Measurements from ENCODE around the gene KRT32. TPM values are rescaled to one million over a fixed set of nuclear protein-coding genes. Genes with fewer than 3 reads are reported as not detected.

KRT32 gene
- total RNA-seq, 4 donors from 2014 or later = 0.41 TPM; not detected in 3

DNA sequence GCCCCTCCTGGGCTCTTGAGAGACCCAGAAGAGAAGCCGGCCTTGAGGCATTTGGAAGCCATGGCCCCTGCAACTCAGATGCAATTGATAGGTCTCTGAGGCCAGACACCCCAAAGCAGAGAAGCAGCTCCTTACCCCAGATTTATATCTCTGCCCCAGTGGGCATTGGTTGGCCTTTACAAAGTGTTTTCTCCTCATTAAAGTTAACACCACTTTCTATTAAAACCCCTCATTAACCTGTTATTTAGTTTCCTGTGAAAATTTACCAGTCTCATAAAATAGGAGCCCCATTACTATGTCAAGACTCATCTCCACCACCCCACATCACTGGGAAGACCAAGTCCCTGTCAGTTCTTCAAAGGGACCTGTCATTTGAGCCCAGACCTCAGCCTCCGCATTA, 13.8 kb upstream of the KRT32 start, which contains the start of gene KRT35:
Gene KRT35 (minus strand): TSS at position 116 of the 400 bp plus-strand sequence. CDS start 54 bp downstream, at position 62.
- H3K27ac ChIP-seq = no peak within 1 kb of the TSS

DNA sequence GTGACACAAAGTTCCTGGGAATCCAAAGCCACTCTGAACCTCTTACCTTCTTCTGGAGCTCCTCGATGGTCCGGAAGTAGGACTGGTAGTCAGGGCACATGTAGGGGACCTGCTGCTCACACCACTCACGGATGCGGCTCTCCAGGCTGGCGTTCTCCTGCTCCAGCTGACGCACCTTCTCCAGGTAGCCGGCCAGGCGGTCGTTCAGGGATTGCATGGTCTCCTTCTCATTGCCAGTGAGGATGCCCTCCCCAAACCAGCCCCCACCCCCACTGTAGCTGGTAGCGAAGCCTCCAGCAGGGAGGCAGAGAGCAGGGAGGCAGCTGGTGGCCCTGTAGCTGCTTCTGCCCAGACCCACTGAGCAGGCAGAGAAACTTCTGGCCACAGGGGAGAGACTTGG, 13.4 kb upstream of the KRT32 start:
- H3K4me1 ChIP-seq = no peaks in the 10 kb centered on the region
- TF ChIP-seq, protein P1, sequence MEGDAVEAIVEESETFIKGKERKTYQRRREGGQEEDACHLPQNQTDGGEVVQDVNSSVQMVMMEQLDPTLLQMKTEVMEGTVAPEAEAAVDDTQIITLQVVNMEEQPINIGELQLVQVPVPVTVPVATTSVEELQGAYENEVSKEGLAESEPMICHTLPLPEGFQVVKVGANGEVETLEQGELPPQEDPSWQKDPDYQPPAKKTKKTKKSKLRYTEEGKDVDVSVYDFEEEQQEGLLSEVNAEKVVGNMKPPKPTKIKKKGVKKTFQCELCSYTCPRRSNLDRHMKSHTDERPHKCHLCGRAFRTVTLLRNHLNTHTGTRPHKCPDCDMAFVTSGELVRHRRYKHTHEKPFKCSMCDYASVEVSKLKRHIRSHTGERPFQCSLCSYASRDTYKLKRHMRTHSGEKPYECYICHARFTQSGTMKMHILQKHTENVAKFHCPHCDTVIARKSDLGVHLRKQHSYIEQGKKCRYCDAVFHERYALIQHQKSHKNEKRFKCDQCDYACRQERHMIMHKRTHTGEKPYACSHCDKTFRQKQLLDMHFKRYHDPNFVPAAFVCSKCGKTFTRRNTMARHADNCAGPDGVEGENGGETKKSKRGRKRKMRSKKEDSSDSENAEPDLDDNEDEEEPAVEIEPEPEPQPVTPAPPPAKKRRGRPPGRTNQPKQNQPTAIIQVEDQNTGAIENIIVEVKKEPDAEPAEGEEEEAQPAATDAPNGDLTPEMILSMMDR (IDR thresholded peaks at IDR 0.05 in 4 of 5, conservative IDR thresholded peaks at IDR 0.05 in 1 of 5) = no peak
- TF ChIP-seq POLR2A (IDR thresholded peaks at IDR 0.05) = no peak
- in situ Hi-C loops (cut with MboI; ENCODE audit: low sequenced_read_pairs in 4 of 4) (loop anchor here in 2 of 4 donors (10.0 to 25.0 kb wide), 2 partner anchors 64 to 568 kb away; no protein-coding TSS in a partner anchor), intact Hi-C loops (cut with DNase I; ENCODE audit: low total_unique reads) (no loop called here)
- ATAC-seq (no peak), DNase-seq (no peak)
- no peaks in the 10 kb centered on the region for H3K36me3 ChIP-seq
- H3K27me3 ChIP-seq = no peaks in the 10 kb centered on the region
- no peak overlapping the region for H3K27ac ChIP-seq
- no peaks in the 10 kb centered on the region for H3K9me3 ChIP-seq
- no peak overlapping the region for H3K4me3 ChIP-seq

More for the DNA sequence above, 13.8 kb upstream of the KRT32 start, which contains the start of gene KRT35:
- ATAC-seq (no peak), DNase-seq (no peak)
- no peak within 1 kb of the TSS for H3K4me3 ChIP-seq
- H3K36me3 ChIP-seq = no peaks in the 10 kb centered on the region
- in situ Hi-C loops (cut with MboI; ENCODE audit: low sequenced_read_pairs in 4 of 4) = loop anchor here in 2 of 4 donors (10.0 to 25.0 kb wide), 2 partner anchors 64 to 569 kb away; no protein-coding TSS in a partner anchor
- H3K9me3 ChIP-seq = no peaks in the 10 kb centered on the region
- H3K27me3 ChIP-seq = no peaks in the 10 kb centered on the region
- intact Hi-C loops (cut with DNase I; ENCODE audit: low total_unique reads) = no loop called here
- H3K4me1 ChIP-seq = no peaks in the 10 kb centered on the region
- TF ChIP-seq POLR2A (IDR thresholded peaks at IDR 0.05) = no peak
- TF ChIP-seq, protein P1 (IDR thresholded peaks at IDR 0.05 in 4 of 5, conservative IDR thresholded peaks at IDR 0.05 in 1 of 5) = no peak

DNA sequence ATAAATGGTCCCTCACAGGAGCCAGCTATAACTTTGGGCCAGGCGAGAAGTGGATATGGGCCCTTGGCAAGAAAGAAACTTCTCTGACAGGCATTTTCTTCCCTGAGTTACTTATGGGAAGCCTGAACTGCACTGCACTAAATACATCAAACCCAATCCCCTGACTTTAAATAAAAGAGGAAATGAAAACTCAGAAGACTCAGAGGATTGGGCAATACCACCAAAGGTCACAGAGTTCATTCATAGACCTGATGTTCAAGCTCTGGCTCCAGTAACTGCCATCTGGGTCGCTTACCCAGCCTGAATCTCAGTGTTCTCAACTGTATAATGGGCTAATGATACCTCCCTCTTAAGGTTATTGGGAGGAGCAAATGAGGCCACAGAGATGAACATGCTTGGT, 12.9 kb upstream of the KRT32 start:
- no peaks in the 10 kb centered on the region for H3K4me1 ChIP-seq
- intact Hi-C loops (cut with DNase I; ENCODE audit: low total_unique reads) = no loop called here
- no peak overlapping the region for H3K27ac ChIP-seq
- ATAC-seq = no peak
- DNase-seq = no peak
- H3K27me3 ChIP-seq = no peaks in the 10 kb centered on the region
- TF ChIP-seq, protein P1 (IDR thresholded peaks at IDR 0.05 in 4 of 5, conservative IDR thresholded peaks at IDR 0.05 in 1 of 5) = no peak
- no peak for TF ChIP-seq POLR2A (IDR thresholded peaks at IDR 0.05)
- H3K4me3 ChIP-seq = no peak overlapping the region
- no peaks in the 10 kb centered on the region for H3K36me3 ChIP-seq
- H3K9me3 ChIP-seq = no peaks in the 10 kb centered on the region
- in situ Hi-C loops (cut with MboI; ENCODE audit: low sequenced_read_pairs in 4 of 4) = loop anchor here in 2 of 4 donors (10.0 to 25.0 kb wide), 2 partner anchors 65 to 568 kb away; no protein-coding TSS in a partner anchor

DNA sequence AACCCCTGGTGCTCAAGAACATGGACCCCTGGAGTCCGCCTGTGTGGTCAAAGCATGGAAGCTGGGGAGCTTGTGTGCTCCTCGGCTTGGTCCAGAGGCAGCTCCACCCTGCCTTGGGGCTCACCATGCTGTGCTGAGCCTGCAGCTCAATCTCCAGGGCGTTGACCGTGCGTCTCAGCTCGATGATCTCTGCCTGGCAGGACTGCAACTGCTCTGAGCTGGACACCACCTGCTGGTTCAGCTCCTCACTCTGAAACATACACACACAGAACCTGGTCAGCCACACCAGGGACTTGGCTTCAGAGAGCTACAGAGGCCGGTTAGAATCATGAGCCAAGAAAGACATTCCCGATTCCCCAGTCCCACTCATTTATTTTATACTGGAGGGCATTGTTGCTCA, 11.1 kb upstream of the KRT32 start:
- in situ Hi-C loops (cut with MboI; ENCODE audit: low sequenced_read_pairs in 4 of 4) = loop anchor here in 1 of 4 donors (25.0 kb wide), 1 partner anchor 566 kb away; no protein-coding TSS in a partner anchor
- Histone ChIP-seq H3K4me1 (peaks cover 0 to 4% of the 10 kb centered on the region in 2 donors), H3K9me3 (no peaks in the 10 kb centered on the region), H3K27ac (no peak overlapping the region), H3K36me3 (no peaks in the 10 kb centered on the region), H3K4me3 (no peak overlapping the region), H3K27me3 (no peaks in the 10 kb centered on the region)
- TF ChIP-seq, protein P1 (IDR thresholded peaks at IDR 0.05 in 4 of 5, conservative IDR thresholded peaks at IDR 0.05 in 1 of 5) = no peak
- TF ChIP-seq POLR2A (IDR thresholded peaks at IDR 0.05) = no peak
- intact Hi-C loops (cut with DNase I; ENCODE audit: low total_unique reads) = no loop called here
- ATAC-seq = no peak
- DNase-seq = no peak
